HUES48 (cell line): ENCODE measurements around the gene TOPORS.

Source experiments
- H3K27ac ChIP-seq: one replicate; pipeline ENCODE4 v1.7.0; 2013; ENCODE audit warnings: low read depth, low read length, inconsistent platforms
- H3K27me3 ChIP-seq: 2 replicates; pipeline ENCODE4 v1.6.1; 2013; ENCODE audit warnings: mild to moderate bottlenecking, low read length; ENCODE audit not compliant: control insufficient read depth, insufficient read depth
- H3K36me3 ChIP-seq: 2 replicates; pipeline ENCODE4 v1.6.1; 2013; ENCODE audit warnings: low read length; ENCODE audit not compliant: control insufficient read depth, insufficient read depth
- H3K4me1 ChIP-seq: 2 replicates; pipeline ENCODE4 v1.6.1; 2013; ENCODE audit warnings: mild to moderate bottlenecking, low read length; ENCODE audit not compliant: control insufficient read depth, insufficient read depth
- H3K4me3 ChIP-seq: 2 replicates; pipeline ENCODE4 v1.5.1; 2013; ENCODE audit warnings: mild to moderate bottlenecking, low read depth, low read length
- H3K9ac ChIP-seq: 2 replicates; pipeline ENCODE4 v1.6.1; 2013; ENCODE audit warnings: mild to moderate bottlenecking, low read depth, low read length, moderate library complexity
- H3K9me3 ChIP-seq: 2 replicates; pipeline ENCODE4 v1.6.1; 2013; ENCODE audit warnings: low read length; ENCODE audit not compliant: control insufficient read depth, insufficient read depth

The TOPORS gene

DNA sequence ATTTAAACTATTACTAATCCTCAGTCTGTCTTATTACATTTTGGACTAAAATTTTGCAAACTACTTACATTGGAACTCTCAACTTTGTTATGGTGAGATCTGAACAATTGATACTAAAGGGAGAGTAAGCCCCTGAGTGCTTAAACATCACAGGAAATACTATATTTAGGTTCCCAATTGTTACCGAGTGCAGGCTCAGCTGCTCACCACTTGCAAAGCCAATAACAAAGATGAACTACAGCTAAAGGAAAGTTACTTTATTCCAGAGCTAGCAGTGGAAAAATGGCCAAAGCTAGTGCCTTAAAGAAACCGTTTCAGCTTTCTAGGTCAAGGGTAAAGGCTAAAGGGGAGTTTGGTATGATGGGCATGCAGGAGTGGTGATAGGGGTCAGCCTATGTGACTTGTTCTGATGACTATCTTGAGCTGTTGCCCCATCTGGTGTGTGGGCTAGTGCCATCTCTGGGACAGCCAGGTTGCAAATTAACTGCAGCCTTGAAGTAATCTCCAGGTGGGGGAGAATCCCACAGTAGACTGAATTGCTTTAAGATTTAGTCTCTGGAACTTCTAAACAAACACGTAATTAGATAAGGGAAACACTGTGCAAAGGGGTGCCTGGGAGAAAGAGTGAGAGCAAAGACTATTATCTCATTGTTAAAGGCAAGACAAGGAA, 28.4 kb upstream of the TOPORS start:
- peak overlapping the region; percentile 16 for H3K27ac ChIP-seq
- H3K9me3 ChIP-seq: no peaks in the 10 kb centered on the region
- H3K9ac ChIP-seq: no peak overlapping the region
- H3K27me3 ChIP-seq: no peaks in the 10 kb centered on the region
- no peaks in the 10 kb centered on the region for H3K4me1 ChIP-seq
- H3K36me3 ChIP-seq: no peaks in the 10 kb centered on the region
- H3K4me3 ChIP-seq: no peak overlapping the region

DNA sequence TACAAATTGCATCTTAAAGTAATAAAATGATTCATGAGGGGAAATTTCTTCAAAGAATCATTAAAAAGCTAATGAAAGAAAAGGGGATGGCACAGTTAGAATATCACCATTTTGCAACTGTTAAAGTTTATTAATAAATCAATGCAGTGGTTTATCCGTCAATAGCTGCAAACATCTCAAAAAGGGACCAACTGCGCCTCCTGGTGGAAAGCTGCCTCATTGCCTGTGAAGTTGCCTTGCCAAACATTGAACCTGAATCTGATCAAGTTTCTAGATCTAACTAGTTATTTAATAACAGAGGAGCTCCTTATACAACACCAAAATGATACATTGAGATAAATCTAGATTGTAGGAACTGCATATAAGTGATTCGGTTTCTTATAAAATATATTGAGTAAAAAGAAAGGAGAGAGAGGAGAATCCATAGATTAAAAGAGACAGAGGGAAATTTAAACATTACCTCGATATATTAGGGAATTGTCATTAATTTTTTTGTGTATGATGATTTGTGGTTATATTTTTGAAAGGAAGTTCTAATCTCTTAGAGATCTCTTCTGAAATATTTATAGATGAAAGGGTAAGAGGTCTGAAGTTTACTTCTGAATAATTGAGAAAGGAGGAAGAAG, 27.4 kb upstream of the TOPORS start:
- H3K9me3 ChIP-seq: no peaks in the 10 kb centered on the region
- H3K4me3 ChIP-seq: no peak overlapping the region
- no peak overlapping the region for H3K9ac ChIP-seq
- H3K4me1 ChIP-seq: no peaks in the 10 kb centered on the region
- H3K27ac ChIP-seq: no peak overlapping the region
- no peaks in the 10 kb centered on the region for H3K36me3 ChIP-seq
- H3K27me3 ChIP-seq: no peaks in the 10 kb centered on the region

DNA sequence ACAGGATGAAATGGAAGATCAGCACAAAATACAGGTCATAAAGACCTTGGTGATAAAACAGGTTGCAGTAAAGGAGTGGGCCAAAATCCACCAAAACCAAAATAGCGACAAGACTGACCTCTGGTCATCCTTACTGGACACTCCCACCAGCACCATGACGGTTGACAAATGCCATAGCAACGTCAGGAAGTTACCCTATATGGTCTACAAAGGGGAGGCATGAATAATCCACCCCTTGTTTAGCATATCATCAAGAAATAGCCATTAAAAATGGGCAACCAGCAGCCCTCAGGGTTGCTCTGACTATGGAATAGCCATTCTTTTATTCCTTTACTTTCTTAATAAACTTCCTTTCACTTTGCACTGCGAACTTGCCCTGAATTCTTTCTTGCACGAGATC, 26.6 kb upstream of the TOPORS start:
- Histone ChIP-seq H3K9me3 (no peaks in the 10 kb centered on the region), H3K4me1 (no peaks in the 10 kb centered on the region), H3K9ac (no peak overlapping the region), H3K4me3 (no peak overlapping the region), H3K27ac (no peak overlapping the region), H3K27me3 (no peaks in the 10 kb centered on the region), H3K36me3 (no peaks in the 10 kb centered on the region)

- Histone ChIP-seq H3K36me3 (no peaks in the 10 kb centered on the region), H3K27me3 (no peaks in the 10 kb centered on the region), H3K4me1 (peaks cover 5% of the 10 kb centered on the region; the same call in 1 of the 2 replicates), H3K27ac (no peak overlapping the region), H3K9ac (no peak overlapping the region), H3K4me3 (no peak overlapping the region), H3K9me3 (no peaks in the 10 kb centered on the region)
These were observed 24.9 kb upstream of the TOPORS start for GRCh38 chr9:32577316-32577715.

DNA sequence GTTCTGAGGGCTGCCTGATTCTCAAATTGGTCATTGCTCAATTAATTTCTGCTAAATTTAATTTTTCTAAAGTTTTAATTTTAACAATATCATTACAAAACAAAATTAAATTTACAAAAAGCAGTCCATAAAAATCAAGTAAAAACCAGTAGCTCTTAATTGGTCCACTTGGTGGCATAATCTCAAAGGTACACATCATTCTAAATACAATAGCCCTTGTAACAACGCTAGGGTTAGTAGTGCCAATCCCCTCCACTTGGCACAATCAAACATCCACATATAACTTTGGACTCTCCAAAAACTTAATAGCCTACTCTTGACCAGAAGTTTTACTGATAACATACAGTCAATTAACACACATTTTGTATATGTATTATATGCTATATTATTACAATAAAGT, 22.5 kb upstream of the TOPORS start:
- H3K9ac ChIP-seq: no peak overlapping the region
- no peaks in the 10 kb centered on the region for H3K9me3 ChIP-seq
- no peaks in the 10 kb centered on the region for H3K36me3 ChIP-seq
- H3K27ac ChIP-seq: no peak overlapping the region
- no peak overlapping the region for H3K4me3 ChIP-seq
- peaks cover 13% of the 10 kb centered on the region for H3K4me1 ChIP-seq
- no peaks in the 10 kb centered on the region for H3K27me3 ChIP-seq

DNA sequence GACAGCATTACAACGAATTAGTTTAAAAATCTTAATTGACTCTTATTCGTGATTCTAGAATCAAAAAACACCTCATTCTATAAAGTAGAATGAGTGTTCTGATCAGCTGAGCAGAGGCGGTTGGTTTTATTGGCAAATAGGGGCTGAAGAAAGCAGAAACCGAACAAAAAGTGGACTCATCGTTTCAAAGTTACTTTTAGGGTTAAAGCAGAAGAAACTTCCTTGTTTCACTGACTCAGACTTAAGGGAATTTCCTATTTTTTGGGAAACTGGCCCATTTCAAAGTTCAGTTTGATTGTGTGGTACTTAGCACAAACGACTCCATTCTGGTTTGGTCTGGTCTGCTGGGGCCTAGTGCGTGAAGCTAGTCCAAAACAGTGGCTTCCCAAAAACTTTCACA, 21.4 kb upstream of the TOPORS start:
- H3K36me3 ChIP-seq: no peaks in the 10 kb centered on the region
- H3K9ac ChIP-seq: no peak overlapping the region
- no peaks in the 10 kb centered on the region for H3K27me3 ChIP-seq
- H3K4me3 ChIP-seq: peak overlapping the region; percentile 84
- no peaks in the 10 kb centered on the region for H3K9me3 ChIP-seq
- peaks cover 13% of the 10 kb centered on the region for H3K4me1 ChIP-seq
- H3K27ac ChIP-seq: no peak overlapping the region

- no peaks in the 10 kb centered on the region for H3K9me3 ChIP-seq
- peak within 1 kb of the TSS; percentile 87 for H3K9ac ChIP-seq
- no peaks in the 10 kb centered on the region for H3K27me3 ChIP-seq
These were observed 20.6 kb upstream of the TOPORS start, which contains the start of gene NDUFB6 for GRCh38 chr9:32572900-32573523. Gene NDUFB6, minus strand, starts transcription at chr9:32573159. Its CDS starts 99 bp downstream, at chr9:32573060.

DNA sequence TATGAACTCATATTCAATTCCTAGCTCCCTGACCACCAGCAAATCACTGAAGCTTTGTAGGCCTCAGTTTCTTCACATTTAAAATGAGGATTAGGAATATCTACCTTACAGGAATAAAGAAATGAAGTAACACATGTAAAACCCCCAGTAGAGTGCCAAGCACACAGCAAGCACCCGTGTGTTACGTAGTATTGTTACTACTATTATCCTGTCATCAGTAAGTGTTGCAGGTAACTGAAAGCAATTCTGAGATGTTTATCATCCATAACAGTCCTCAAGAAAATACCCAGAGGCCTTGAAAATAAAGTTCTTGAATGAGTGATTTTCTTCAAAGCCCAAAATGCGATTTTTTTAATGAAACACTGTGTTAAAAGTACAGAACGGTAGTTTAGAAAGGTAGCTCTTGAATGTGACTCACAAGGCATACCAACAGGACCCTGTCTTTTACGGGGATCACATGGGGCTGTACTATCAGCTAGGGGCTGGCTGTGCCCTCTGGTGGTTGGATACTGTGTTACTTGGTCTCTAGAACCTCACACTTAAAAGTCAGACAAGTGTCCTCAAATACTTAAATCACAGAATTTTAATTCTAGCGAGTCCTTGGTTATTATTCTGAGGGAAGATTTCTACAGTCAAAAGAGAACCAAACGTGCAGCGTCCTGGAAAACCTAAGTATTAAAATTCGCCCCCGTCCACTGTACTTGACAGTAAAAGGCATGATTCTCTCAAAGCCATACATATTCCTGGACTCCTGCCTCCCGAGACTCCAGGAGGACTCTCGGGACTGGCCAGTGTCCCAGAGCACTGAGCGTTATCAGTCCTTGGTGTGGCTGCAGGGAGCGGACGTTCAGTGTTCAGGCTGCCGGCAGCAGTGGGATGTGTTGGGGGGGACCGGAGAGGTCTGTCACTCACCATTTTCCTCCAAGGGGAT, 19.8 kb upstream of the TOPORS start:
- Histone ChIP-seq H3K27me3 (no peaks in the 10 kb centered on the region), H3K27ac (peak overlapping the region; percentile 91), H3K9ac (peak overlapping the region; percentile 87), H3K4me1 (peaks cover 13% of the 10 kb centered on the region), H3K36me3 (peaks cover 8% of the 10 kb centered on the region; the same call in 1 of the 2 replicates), H3K9me3 (no peaks in the 10 kb centered on the region), H3K4me3 (peak overlapping the region; percentile 84)

More at GRCh38 chr9:32572900-32573523, 20.6 kb upstream of the TOPORS start, which contains the start of gene NDUFB6:
- Histone ChIP-seq H3K4me3 (peak within 1 kb of the TSS; percentile 84), H3K27ac (peak within 1 kb of the TSS; percentile 91), H3K4me1 (peaks cover 13% of the 10 kb centered on the region), H3K36me3 (peaks cover 5% of the 10 kb centered on the region; the same call in 1 of the 2 replicates)

DNA sequence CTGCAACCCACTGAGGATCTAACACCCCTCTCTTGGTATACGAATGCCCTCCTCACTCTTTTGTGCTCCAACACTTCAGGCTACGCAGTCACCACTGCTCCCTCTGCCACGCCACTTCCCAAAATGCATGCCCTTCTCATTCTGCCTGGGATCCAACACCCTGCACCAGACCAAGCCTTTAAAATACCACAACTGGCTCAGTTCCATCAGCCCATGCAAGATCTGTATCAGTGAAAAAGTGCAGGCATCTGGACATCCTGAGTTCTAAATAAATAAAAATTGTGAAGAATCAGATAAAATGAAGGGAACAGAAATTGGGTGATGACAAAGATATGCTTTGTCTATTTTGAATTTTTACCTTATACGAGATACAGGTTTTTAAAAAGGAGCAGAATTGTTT, 17.9 kb upstream of the TOPORS start:
- Histone ChIP-seq H3K4me3 (no peak overlapping the region), H3K27me3 (no peaks in the 10 kb centered on the region), H3K36me3 (peaks cover 24% of the 10 kb centered on the region), H3K4me1 (peaks cover 13% of the 10 kb centered on the region), H3K9ac (no peak overlapping the region), H3K9me3 (no peaks in the 10 kb centered on the region), H3K27ac (no peak overlapping the region)

DNA sequence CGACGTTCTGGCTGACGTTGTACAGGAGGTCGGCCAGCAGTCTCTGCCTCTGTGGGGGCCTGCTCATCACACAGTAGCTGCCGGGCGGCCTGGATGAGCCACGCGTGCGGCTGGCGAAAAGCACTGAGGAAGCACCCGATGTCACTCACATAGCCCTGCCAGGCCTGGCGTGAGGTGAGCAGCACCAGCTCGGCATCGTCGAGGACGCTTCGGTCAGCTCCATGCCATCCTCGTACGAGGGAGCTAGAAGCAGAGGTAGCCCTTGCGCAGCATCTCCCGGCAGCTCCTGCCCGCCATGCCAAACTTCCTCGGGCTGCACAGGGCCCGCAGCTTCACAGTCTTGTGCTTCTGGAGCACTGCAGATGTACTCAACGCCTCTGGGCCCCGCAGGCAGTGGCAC, 14.4 kb upstream of the TOPORS start:
- no peak overlapping the region for H3K27ac ChIP-seq
- no peaks in the 10 kb centered on the region for H3K9me3 ChIP-seq
- H3K9ac ChIP-seq: no peak overlapping the region
- H3K4me1 ChIP-seq: peaks cover 5% of the 10 kb centered on the region
- H3K36me3 ChIP-seq: peaks cover 25% of the 10 kb centered on the region
- H3K27me3 ChIP-seq: no peaks in the 10 kb centered on the region
- H3K4me3 ChIP-seq: no peak overlapping the region
